GM12864 (cell line): Measurements from ENCODE around the gene CATSPERB.

Experiments used
- DNase-seq: peaks from one replicate; pipeline ENCODE4 v3.0.0-alpha.2; 2011; ENCODE audit warnings: low read depth
- H3K4me3 ChIP-seq: 2 replicates; pipeline ENCODE4 v1.5.1; 2011; ENCODE audit warnings: mild to moderate bottlenecking, low read depth, low read length, control low read depth
- CTCF ChIP-seq: IDR thresholded peaks from 2 replicates; pipeline ENCODE4 v1.5.1; 2011; ENCODE audit warnings: low read depth, mild to moderate bottlenecking, moderate library complexity, low read length, control low read depth, inconsistent platforms; ENCODE audit errors: missing control alignments

CATSPERB gene

GRCh38 chr14:91586410-91586809 is 145.5 kb downstream of the CATSPERB start:
- no peak for DNase-seq
- TF ChIP-seq CTCF = no peak
- no peak overlapping the region for H3K4me3 ChIP-seq

GRCh38 chr14:91585856-91586255 is 146.0 kb downstream of the CATSPERB start:
- H3K4me3 ChIP-seq = no peak overlapping the region
- no peak for TF ChIP-seq CTCF
- no peak for DNase-seq

- H3K4me3 ChIP-seq = no peak overlapping the region
- no peak for TF ChIP-seq CTCF
- no peak for DNase-seq
Measured at GRCh38 chr14:91582761-91583160, 149.1 kb downstream of the CATSPERB start.

- no peak for TF ChIP-seq CTCF
- DNase-seq = no peak
- H3K4me3 ChIP-seq = no peak overlapping the region
Measured at GRCh38 chr14:91580876-91581577, 150.9 kb downstream of the CATSPERB start.

- DNase-seq = no peak
- TF ChIP-seq CTCF = no peak
- no peak overlapping the region for H3K4me3 ChIP-seq
Measured at GRCh38 chr14:91577632-91578233, 154.2 kb downstream of the CATSPERB start.

GRCh38 chr14:91575469-91576208 is 156.2 kb downstream of the CATSPERB start:
- no peak for DNase-seq
- TF ChIP-seq CTCF = no peak
- H3K4me3 ChIP-seq = no peak overlapping the region
